DND-41 (cell line): Measurements from ENCODE around the gene MEF2C.

Experiments
- ATAC-seq: fragments of 200-7000 bp; cut with Tn5 transposase; 3 replicates; pipeline ENCODE4 v1.9.1; 2021; ENCODE audit warnings: low read depth; ENCODE audit not compliant: insufficient read depth
- DNase-seq: peaks from one replicate; pipeline ENCODE4 v3.0.0-alpha.2; 2020
- H2AFZ ChIP-seq: 2 replicates; pipeline ENCODE4 v1.6.0; 2012; ENCODE audit warnings: low read depth, low read length
- H3K27ac ChIP-seq: 2 replicates; pipeline ENCODE4 v1.5.1; 2012; ENCODE audit warnings: low read length, inconsistent platforms
- H3K27me3 ChIP-seq: fragments of 200-600 bp; sonication (generic); 2 replicates; pipeline ENCODE4 v1.6.0; 2012; ENCODE audit warnings: low read length, mild to moderate bottlenecking, inconsistent platforms; ENCODE audit not compliant: insufficient read depth, poor library complexity
- H3K36me3 ChIP-seq: 2 replicates; pipeline ENCODE4 v1.5.1; 2012; ENCODE audit warnings: low read length, inconsistent platforms; ENCODE audit not compliant: insufficient read depth
- H3K4me1 ChIP-seq: 2 replicates; pipeline ENCODE4 v1.5.1; 2012; ENCODE audit warnings: mild to moderate bottlenecking, low read length; ENCODE audit not compliant: insufficient read depth
- H3K4me2 ChIP-seq: 2 replicates; pipeline ENCODE4 v1.6.0; 2012; ENCODE audit warnings: mild to moderate bottlenecking, moderate library complexity, low read length, inconsistent platforms; ENCODE audit not compliant: insufficient read depth
- H3K4me3 ChIP-seq, 2 experiments: fragments of 200-600 bp in 1 of 2; shearing (Covaris generic) in 1 of 2; 2 replicates each; pipeline ENCODE4 v1.5.1; 2012 to 2016; ENCODE audit warnings: inconsistent platforms in 2 of 2, low read length in 2 of 2, mild to moderate bottlenecking in 2 of 2, low read depth in 1 of 2, moderate library complexity in 1 of 2
- H3K79me2 ChIP-seq: 2 replicates; pipeline ENCODE4 v1.6.0; 2012; ENCODE audit warnings: low read length, inconsistent platforms; ENCODE audit not compliant: insufficient read depth
- H3K9ac ChIP-seq: 2 replicates; pipeline ENCODE4 v1.6.0; 2012; ENCODE audit warnings: low read depth, mild to moderate bottlenecking, inconsistent platforms, low read length, moderate library complexity
- H3K9me3 ChIP-seq: 2 replicates; pipeline ENCODE4 v1.5.1; 2012; ENCODE audit warnings: low read length, moderate library complexity, mild to moderate bottlenecking, inconsistent platforms; ENCODE audit not compliant: insufficient read depth, severe bottlenecking
- H4K20me1 ChIP-seq: 2 replicates; pipeline ENCODE4 v1.6.0; 2012; ENCODE audit warnings: low read length; ENCODE audit not compliant: insufficient read depth
- CTCF ChIP-seq: IDR thresholded peaks from 2 replicates; pipeline ENCODE4 v1.5.1; 2012; ENCODE audit warnings: borderline replicate concordance, low read length, moderate library complexity, mild to moderate bottlenecking; ENCODE audit not compliant: poor library complexity, severe bottlenecking; ENCODE audit errors: extremely low read depth
- EZH2 ChIP-seq: IDR thresholded peaks from 3 replicates; pipeline ENCODE4 v1.6.1; 2012; ENCODE audit warnings: borderline replicate concordance, low read depth, mild to moderate bottlenecking, moderate library complexity, low read length, inconsistent platforms; ENCODE audit not compliant: severe bottlenecking

MEF2C gene

DNA sequence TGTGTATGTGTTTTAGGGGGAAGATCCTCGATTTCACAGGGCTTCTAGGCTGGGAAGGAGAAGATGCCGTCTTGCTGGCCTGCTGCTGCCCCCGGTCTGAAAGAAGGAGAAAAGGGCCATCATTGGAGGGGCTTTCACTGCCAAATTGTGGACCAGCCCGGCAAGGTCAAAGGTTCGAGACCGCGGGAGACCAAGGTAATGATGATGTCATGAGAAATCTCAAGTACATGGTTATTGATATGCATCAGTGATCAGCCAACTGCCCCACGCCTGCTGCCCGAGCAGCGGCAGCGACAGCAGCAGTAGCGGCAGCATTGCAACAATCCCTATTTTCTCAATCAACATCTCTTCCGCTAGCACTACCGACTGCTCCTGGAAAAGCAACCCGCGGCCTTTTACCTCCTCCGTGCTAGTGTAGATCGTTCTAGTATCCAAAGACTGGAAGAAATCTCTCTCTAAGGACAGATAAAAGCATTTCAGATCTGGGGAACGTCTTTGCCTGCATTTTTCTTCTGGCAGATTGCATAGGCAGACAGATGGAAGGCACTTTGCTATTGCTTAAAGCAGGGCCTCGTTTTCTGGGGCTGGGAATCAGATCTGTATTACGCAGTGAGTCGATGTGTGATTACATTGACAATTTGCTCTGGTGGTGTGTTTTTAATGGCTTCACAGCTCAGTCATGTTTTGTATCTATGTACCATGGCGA is 215.3 kb downstream of the MEF2C start:
- Histone ChIP-seq H3K4me1 (no peaks in the 10 kb centered on the region), H3K4me2 (no peak overlapping the region), H3K27me3 (no peaks in the 10 kb centered on the region), H3K79me2 (no peaks in the 10 kb centered on the region), H3K27ac (no peak overlapping the region), H3K9me3 (no peaks in the 10 kb centered on the region), H3K9ac (no peak overlapping the region), H4K20me1 (no peaks in the 10 kb centered on the region), H3K36me3 (no peaks in the 10 kb centered on the region), H3K4me3 (no peak overlapping the region), H2AFZ (no peak overlapping the region)
- no peak for DNase-seq
- no peak for ATAC-seq
- no peak for TF ChIP-seq EZH2
- TF ChIP-seq CTCF = no peak
